PFSK-1 (cell line): Measurements from ENCODE around the gene PPP3CA.

ENCODE experiments used
- POLR2AphosphoS5 ChIP-seq: IDR thresholded peaks from 2 replicates; pipeline ENCODE4 v1.6.1; 2012; ENCODE audit warnings: low read depth, mild to moderate bottlenecking, control low read depth, low read length, moderate library complexity
- SIN3A ChIP-seq: IDR thresholded peaks from 2 replicates; pipeline ENCODE4 v1.6.1; 2012; ENCODE audit warnings: mild to moderate bottlenecking, low read length, moderate library complexity, borderline replicate concordance; ENCODE audit not compliant: insufficient read depth
- TAF1 ChIP-seq: IDR thresholded peaks from 2 replicates; pipeline ENCODE4 v1.6.1; 2012; ENCODE audit warnings: low read length, control low read depth, borderline replicate concordance; ENCODE audit not compliant: insufficient read depth

DNA sequence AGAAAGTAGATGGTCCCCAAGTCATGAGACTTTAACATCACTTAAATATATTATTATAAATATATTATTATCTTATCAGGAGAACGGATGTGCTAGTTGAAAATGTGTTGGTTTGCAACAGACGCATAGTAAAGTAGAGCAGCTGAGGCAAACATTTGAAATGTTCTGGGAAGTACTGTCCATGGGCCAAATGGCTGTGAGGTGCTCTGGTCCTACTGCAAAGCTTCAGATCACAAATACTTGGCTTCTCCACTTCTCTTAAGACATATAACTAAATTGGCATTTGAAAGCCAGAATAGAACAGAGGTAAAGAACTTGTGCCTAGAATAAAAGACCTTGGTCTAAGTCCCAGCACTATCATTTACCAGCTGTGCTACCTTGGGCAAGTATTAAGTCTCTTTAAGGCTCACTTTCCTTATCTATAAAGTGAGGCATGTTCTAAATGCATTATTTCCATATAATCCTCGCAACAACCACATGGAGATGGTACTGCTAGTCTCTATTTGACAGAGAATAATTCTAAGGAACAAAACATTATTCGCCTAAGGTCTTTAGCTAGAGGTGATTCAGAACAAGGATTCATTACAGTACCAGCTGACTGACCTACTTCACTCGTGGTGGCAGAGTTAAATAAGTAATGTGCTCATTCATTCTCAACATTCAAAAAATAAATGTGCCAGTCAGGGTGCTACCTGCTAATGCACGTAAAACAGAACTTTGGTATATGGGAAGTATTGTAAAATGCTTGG lies 297.1 kb downstream of the PPP3CA start:
- TF ChIP-seq POLR2AphosphoS5 = no peak
- no peak for TF ChIP-seq TAF1
- no peak for TF ChIP-seq SIN3A
